ENCODE results near the gene CDC42BPA.

- TF ChIP-seq CTCF (IDR thresholded peaks at IDR 0.05): no peak
- no peak for TF ChIP-seq POLR2AphosphoS5 (IDR thresholded peaks at IDR 0.05)
Measured at GRCh38 chr1:227058321-227058751, 260.0 kb downstream of the CDC42BPA start.
